ENCODE results near the gene SGSM1. TPM values are rescaled to one million over a fixed set of nuclear protein-coding genes. Genes with fewer than 3 reads are reported as not detected.

The SGSM1 gene
- total RNA-seq, 1 donor from 2014 or later = 0.14 TPM

DNA sequence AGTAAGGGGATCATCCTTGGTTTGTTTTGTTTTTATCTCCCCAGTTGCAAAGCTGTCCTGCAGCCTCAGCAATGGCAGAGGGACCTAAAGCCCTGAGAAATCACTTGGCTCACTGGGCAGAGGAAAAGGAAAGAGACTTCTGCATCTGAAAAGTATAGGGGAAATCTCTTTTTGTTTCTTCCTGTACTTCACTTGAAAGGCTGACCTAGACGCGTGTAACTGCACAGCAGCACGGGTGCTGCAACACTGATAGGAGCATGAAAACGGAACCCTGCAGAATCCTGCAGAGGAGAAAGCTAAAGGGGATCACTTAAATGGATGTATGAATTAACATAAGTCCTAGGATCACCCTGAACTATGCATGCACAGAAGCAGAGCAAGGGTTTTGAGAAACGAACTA, 29.5 kb upstream of the SGSM1 start:
- no peak overlapping the region for H3K4me3 Mint-ChIP-seq
- no peak overlapping the region for H3K27ac Mint-ChIP-seq
- intact Hi-C loops (cut with micrococcal nuclease) = no loop called here
- DNase-seq = no peak
- peaks cover 9% of the 10 kb centered on the region for H3K27me3 Mint-ChIP-seq
- no peaks in the 10 kb centered on the region for H3K9me3 Mint-ChIP-seq
- H3K4me1 Mint-ChIP-seq = peaks cover 7% of the 10 kb centered on the region
- H3K36me3 Mint-ChIP-seq (ENCODE audit: low read depth) = no peaks in the 10 kb centered on the region

DNA sequence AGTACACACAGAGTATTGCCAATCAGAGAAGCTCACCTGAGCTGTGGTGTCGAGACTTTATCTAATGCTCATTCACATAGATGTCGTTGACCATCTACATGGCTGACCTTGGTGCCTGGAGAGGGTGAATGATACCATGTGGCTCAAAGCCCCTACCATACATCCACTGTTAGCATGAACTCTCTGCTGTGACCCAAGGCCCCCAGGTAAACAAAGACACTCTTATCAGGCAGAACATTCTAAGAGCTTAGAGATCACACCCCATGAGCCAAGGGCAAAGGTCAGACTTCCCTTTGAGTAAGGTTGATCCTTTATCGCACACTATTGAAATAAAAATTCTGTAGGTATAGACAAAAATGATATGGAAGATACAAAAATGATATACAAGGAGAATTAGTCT, 16.5 kb upstream of the SGSM1 start:
- intact Hi-C loops (cut with micrococcal nuclease) = no loop called here
- Mint-ChIP-seq H3K27me3 (no peaks in the 10 kb centered on the region), H3K4me1 (no peaks in the 10 kb centered on the region), H3K9me3 (no peaks in the 10 kb centered on the region), H3K4me3 (no peak overlapping the region), H3K27ac (no peak overlapping the region), H3K36me3 (ENCODE audit: low read depth) (no peaks in the 10 kb centered on the region)
- DNase-seq = no peak

DNA sequence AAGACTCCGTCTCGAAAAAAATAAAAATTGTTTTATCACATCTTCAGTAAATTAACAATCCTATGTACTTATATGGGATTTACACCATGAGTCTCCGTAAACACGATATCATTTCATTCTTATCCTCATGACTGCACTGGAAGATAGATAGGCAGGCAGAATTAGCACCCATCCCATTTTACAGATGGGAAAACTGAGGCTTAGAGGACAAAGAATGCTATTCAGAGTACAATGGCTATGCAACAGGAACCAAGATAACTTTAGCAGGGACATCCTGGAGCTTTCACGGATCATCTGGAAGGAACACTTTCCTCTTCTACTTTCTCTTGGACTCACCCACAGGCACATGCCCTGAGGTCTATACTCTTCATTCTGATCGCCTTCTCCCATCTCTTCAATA, 14.6 kb upstream of the SGSM1 start:
- no peak overlapping the region for H3K27ac Mint-ChIP-seq
- no peak overlapping the region for H3K4me3 Mint-ChIP-seq
- no peaks in the 10 kb centered on the region for H3K27me3 Mint-ChIP-seq
- intact Hi-C loops (cut with micrococcal nuclease) = no loop called here
- DNase-seq = no peak
- no peaks in the 10 kb centered on the region for H3K36me3 Mint-ChIP-seq (ENCODE audit: low read depth)
- no peaks in the 10 kb centered on the region for H3K9me3 Mint-ChIP-seq
- no peaks in the 10 kb centered on the region for H3K4me1 Mint-ChIP-seq

DNA sequence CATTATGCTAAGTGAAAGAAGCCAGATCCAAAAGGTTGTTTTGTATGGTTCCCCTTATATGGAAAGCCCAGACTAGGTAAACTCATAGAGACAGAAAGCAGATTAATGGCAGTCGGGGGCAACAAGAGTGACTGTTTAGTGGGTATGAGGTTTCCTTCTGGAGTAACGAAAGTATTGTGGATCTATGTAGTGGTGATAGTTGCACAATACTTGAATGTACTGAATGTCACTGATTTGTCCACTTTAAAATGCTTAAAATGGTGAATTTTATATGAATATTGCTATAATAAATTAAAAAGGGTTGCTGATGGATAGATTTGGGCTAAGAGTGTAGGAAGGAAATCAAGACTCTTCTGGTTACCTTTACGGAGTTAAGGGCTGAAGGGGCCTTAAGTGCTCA, 10.0 kb upstream of the SGSM1 start:
- no peak overlapping the region for H3K27ac Mint-ChIP-seq
- no peaks in the 10 kb centered on the region for H3K9me3 Mint-ChIP-seq
- intact Hi-C loops (cut with micrococcal nuclease) = no loop called here
- H3K36me3 Mint-ChIP-seq (ENCODE audit: low read depth) = no peaks in the 10 kb centered on the region
- H3K4me1 Mint-ChIP-seq = no peaks in the 10 kb centered on the region
- H3K27me3 Mint-ChIP-seq = no peaks in the 10 kb centered on the region
- DNase-seq = no peak
- no peak overlapping the region for H3K4me3 Mint-ChIP-seq

DNA sequence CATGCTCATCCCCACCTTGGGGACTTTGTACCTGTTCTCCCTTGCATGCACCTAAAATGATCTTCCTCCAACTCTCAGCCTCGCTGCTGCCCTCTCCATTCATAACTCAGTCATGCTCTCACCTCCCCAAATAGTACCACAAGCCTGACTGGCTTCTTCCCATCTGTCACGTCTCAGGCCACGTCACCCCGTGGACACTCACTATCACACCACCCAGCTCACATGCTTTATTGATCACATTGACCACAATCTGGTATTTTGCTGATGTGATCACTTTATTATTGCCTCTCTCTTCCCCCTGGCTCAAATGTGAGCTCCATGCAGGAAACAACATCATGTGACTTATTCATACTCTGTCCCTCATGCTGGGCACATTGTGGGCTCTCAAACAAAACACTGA, 9.2 kb upstream of the SGSM1 start:
- H3K9me3 Mint-ChIP-seq = no peaks in the 10 kb centered on the region
- peaks cover 4% of the 10 kb centered on the region for H3K4me1 Mint-ChIP-seq
- no peak for DNase-seq
- no peaks in the 10 kb centered on the region for H3K27me3 Mint-ChIP-seq
- H3K27ac Mint-ChIP-seq = no peak overlapping the region
- intact Hi-C loops (cut with micrococcal nuclease) = no loop called here
- H3K4me3 Mint-ChIP-seq = no peak overlapping the region
- no peaks in the 10 kb centered on the region for H3K36me3 Mint-ChIP-seq (ENCODE audit: low read depth)

DNA sequence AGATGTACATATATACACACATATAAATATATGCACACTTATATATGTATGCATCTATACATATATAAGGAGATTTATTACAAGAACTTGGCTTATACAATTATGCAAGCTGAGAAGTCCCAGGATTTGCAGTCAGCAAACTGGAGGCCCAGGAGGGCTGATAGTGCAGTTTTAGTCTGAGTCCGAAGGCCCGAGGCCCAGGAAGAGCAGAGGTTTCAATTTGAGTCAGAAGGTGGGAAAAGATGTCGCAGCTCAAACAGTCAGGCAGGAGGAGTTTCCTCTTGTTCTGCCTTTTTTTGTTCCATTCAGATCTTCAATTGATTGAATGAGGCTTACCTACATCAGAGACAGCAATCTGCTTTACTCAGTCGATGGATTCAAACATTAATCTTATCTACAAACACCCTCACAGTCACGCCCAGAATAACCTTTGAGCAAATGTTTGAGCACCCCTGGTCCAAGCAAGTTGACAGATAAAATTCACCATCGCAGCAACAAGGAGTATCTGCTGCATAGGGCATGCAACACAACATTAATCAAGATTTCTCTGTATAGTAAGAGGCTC, 4.0 kb upstream of the SGSM1 start:
- DNase-seq = peak; percentile 79
- no peaks in the 10 kb centered on the region for H3K36me3 Mint-ChIP-seq (ENCODE audit: low read depth)
- H3K27ac Mint-ChIP-seq = peak overlapping the region; percentile 72
- no peaks in the 10 kb centered on the region for H3K9me3 Mint-ChIP-seq
- intact Hi-C loops (cut with micrococcal nuclease) = no loop called here
- no peaks in the 10 kb centered on the region for H3K27me3 Mint-ChIP-seq
- H3K4me1 Mint-ChIP-seq = peaks cover 23% of the 10 kb centered on the region
- H3K4me3 Mint-ChIP-seq = peak overlapping the region; percentile 42

DNA sequence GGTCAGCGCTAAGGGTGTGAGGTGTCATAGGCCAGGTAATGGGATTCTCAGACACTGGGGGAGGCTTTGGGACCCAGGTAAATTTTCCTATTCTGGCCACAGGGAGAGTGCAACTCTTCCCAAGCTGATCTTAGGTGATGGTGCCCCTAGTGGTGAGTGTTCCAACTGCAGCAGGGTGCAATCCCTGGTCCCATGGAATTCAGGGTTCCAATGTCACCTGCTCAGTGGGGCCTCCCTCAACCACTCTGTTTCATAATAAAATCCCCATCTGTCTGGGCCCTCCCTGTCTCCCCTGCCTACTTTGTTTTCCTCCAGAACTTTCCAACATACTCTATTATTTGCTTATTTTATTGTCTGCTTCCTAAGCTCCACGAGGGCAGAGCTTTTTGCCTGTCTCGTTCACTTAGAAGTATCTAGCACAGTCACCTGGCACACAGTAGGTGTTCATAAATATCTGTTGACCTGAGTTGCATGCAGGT, 2.9 kb upstream of the SGSM1 start:
- peak; percentile 87 for DNase-seq
- H3K4me3 Mint-ChIP-seq = no peak overlapping the region
- H3K36me3 Mint-ChIP-seq (ENCODE audit: low read depth) = no peaks in the 10 kb centered on the region
- no peak overlapping the region for H3K27ac Mint-ChIP-seq
- H3K4me1 Mint-ChIP-seq = peaks cover 26% of the 10 kb centered on the region
- intact Hi-C loops (cut with micrococcal nuclease) = no loop called here
- H3K9me3 Mint-ChIP-seq = no peaks in the 10 kb centered on the region
- H3K27me3 Mint-ChIP-seq = peaks cover 4% of the 10 kb centered on the region

DNA sequence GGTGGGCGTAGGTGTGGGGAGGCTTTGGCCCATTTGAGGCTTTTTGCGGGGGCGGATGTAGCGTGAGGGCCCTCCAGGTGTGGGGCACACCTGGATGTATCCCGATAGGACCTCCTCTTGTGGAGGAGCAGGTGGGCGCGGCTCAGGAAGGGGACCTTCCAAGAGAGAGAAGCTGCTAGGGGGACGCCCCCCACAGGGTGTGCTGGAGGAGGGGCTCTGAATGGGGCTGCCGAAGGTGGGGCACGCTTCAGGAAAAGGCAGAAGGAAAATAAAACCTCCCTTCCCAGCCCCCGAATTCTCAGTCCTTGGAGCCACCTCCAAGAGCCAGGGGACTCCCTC, 621 bp downstream of the SGSM1 start:
- Mint-ChIP-seq H3K4me3 (peak overlapping the region; percentile 57), H3K36me3 (ENCODE audit: low read depth) (no peaks in the 10 kb centered on the region), H3K4me1 (peaks cover 35% of the 10 kb centered on the region), H3K27me3 (peaks cover 15% of the 10 kb centered on the region), H3K27ac (no peak overlapping the region), H3K9me3 (no peaks in the 10 kb centered on the region)
- intact Hi-C loops (cut with micrococcal nuclease) = no loop called here
- DNase-seq = peak; percentile 59

DNA sequence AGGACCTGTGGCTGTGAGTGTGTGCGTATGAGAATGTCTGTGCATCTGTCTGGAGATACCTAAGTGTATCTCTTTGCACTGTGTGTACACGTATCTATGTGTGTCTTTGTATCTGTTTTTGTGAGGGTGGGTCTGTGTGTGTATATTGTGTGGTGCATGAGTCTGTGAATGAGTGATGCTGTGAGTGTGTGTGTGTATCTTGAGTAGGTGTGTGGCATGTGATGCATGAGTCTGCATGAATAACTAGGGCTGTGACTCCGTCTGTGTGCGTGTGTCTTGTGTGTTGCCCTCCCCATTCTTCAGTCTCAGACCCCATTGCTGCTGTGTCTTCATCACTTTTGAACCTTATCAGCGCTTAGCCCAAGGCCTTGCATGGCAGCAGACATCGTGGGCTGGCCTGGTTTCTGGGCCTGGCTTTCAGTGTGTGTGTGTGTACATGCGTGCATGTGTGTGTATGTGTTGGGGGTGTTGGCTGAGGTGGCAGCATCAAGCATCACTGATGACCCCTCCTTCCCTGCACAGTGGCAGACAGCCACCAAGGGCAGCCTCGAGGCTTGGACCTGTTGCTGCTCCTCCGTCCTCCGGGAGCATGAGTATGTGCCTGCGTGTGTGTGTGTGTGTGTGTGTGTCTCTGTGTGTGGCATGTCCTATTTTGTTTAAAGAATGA, 1.4 kb downstream of the SGSM1 start:
- Mint-ChIP-seq H3K27me3 (peaks cover 15% of the 10 kb centered on the region), H3K4me3 (peak overlapping the region; percentile 31), H3K27ac (peak overlapping the region; percentile 0), H3K4me1 (peaks cover 29% of the 10 kb centered on the region), H3K36me3 (ENCODE audit: low read depth) (no peaks in the 10 kb centered on the region), H3K9me3 (no peaks in the 10 kb centered on the region)
- intact Hi-C loops (cut with micrococcal nuclease) = no loop called here
- no peak for DNase-seq

DNA sequence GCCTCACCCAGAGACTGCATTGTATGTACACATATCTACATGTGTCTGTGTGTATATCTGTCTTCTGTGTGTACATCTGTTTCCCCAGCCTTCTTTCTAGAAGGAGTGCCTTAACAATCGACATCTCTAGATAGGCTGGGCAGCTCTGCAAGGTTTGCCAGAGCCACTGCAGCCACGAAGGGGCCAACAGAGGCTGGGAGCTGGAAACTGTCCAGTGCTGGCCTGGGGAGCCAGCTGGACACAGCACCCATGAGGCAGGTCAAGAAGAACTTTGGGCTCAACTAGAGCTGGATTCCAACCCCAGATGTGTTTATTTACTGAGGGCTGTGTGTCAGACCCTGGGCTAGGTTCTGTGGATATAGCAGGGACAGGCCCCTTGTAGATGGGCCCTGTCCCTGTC, 3.3 kb downstream of the SGSM1 start:
- Mint-ChIP-seq H3K36me3 (ENCODE audit: low read depth) (no peaks in the 10 kb centered on the region), H3K9me3 (no peaks in the 10 kb centered on the region), H3K4me1 (peaks cover 27% of the 10 kb centered on the region), H3K4me3 (no peak overlapping the region), H3K27me3 (peaks cover 15% of the 10 kb centered on the region), H3K27ac (no peak overlapping the region)
- intact Hi-C loops (cut with micrococcal nuclease) = no loop called here
- no peak for DNase-seq

DNA sequence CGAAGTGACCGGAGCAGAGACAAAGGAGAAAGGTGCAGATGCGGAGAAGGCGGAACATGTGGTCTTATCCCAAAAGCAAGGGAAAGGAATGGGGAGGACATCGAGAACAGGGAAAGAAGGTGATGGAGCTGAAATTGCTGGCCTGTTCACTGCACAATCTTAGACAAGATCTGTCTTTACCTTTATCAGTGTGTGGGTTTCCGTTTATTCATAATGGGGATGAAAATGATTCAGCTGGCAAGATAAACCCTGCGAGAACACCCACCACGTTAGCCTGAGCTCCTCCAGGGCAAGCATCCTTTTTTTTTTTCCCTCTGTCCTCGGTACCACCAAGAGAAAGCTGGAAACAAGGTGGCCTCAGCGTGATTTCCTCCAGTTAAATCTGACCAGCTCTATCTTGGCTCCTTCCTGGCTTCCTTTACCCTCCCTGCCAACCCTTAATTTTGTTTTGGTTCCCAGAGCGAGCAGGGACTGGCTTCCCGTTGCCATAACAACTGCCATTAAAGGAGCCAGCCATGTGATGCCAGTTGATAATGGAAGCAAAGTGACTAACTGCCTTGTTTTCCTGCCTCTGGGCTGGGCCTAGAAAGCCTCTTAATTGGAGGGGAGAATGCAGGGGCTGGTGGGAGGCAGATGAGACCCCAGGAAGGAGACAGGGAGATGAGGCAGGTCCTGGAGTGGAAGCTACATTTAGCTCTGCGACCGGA, 4.2 kb downstream of the SGSM1 start:
- Mint-ChIP-seq H3K4me3 (no peak overlapping the region), H3K9me3 (peaks cover 3% of the 10 kb centered on the region), H3K27ac (no peak overlapping the region), H3K27me3 (peaks cover 15% of the 10 kb centered on the region), H3K4me1 (peaks cover 20% of the 10 kb centered on the region), H3K36me3 (ENCODE audit: low read depth) (no peaks in the 10 kb centered on the region)
- DNase-seq = no peak
- intact Hi-C loops (cut with micrococcal nuclease) = no loop called here

DNA sequence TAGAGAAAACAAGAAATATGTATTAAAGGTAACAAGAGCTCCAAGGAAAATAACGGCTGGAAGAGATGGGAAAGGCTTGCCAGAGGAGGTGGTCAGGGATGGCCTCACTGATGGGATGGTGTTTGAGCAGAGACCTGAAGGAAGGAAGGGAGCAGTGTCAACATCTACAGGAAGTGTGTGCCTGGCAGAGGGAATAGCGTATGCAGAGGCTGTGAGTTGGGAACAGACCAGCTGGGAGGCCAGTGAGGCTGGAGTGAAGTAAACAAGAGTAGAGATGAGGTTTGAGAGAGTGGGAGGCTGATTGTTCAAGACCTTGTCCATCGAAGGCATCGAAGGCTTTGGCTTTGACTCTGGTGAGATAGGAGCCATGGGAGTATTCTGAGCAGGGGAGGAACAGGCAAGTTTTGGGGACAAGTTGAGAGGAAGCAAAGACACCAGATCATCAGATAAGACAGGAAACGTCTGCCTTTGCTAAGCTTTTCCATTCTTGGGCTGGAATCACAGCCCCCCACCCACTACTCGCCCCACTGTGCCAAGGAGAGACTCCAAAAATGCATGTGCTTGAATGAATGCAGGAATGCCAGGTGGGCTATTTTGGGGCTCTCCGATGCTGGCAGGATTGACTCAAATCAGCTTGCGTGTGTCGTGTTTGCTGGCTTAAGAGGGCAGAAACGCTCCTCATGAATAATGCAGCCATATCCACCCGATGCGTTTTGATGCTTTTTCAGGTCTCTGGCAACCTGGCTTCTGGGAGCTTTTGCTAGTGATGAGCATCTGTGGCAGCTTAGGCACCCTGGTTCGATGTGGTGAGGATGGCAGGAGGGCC, 7.2 kb downstream of the SGSM1 start:
- DNase-seq = no peak
- intact Hi-C loops (cut with micrococcal nuclease) = no loop called here
- H3K4me1 Mint-ChIP-seq = peaks cover 15% of the 10 kb centered on the region
- peaks cover 9% of the 10 kb centered on the region for H3K9me3 Mint-ChIP-seq
- no peaks in the 10 kb centered on the region for H3K36me3 Mint-ChIP-seq (ENCODE audit: low read depth)
- H3K27me3 Mint-ChIP-seq = peaks cover 11% of the 10 kb centered on the region
- H3K27ac Mint-ChIP-seq = no peak overlapping the region
- H3K4me3 Mint-ChIP-seq = no peak overlapping the region

DNA sequence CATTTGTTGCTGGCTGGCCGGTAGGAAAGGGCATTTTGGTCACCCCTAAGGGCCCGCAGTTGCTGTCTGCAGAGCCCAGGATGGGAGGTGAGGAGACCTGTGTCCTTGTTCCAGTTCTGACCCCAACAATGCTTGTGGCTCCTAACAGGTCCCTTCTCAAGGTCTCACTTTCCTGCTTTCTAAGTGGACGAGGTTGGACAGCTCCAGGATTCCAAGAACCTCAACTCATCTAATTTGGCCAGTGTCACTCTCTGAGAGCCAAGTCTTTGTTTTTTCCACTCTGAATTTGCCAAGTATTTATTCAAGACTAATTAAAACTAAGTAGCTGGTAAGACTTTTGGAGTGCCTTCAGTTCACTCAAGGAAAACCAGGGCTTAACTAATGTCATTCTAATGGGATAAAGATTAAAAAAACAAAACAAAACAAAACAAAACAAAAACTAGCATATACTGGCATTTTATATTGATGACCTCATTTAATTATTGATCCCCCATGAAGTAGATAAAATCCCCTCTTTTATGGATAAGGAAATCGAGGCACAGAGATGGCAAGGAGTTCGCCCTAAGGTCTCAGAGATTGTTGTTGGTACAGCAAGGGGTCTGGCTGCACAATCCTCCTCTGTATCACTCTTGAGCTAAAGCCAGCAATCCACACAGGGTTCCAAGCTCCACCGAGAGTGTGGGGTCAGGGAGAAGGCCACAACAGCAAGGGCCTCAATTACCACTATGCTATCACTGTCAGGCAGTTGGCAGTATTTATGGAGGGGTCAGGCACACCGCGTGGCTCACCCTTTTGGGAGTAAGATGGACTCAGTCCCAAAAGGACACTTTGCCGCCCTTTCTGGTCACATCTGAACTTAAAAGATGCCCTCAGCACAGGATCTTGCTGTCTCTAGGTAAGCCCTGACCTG, 8.1 kb downstream of the SGSM1 start:
- Mint-ChIP-seq H3K27me3 (peaks cover 9% of the 10 kb centered on the region), H3K4me3 (no peak overlapping the region), H3K27ac (no peak overlapping the region), H3K36me3 (ENCODE audit: low read depth) (no peaks in the 10 kb centered on the region), H3K9me3 (peaks cover 9% of the 10 kb centered on the region), H3K4me1 (peaks cover 13% of the 10 kb centered on the region)
- no peak for DNase-seq
- intact Hi-C loops (cut with micrococcal nuclease) = no loop called here

Data from activated CD4-positive, alpha-beta T cell treated with anti-CD3 and anti-CD28 coated beads, Interleukin-2, amount 10 ng/mL, durations not matched to agents 24 days and 14 days (primary cell).